WERI-Rb-1 (cell line): ENCODE results near the gene NLRP1.

Experiments
- DNase-seq: peaks from one replicate; pipeline ENCODE4 v3.0.0-alpha.2; 2020
- H3K27ac ChIP-seq: fragments of 250-450 bp; sonication (Bioruptor Pico); 2 replicates; pipeline ENCODE4 v1.5.1; 2020; ENCODE audit warnings: mild to moderate bottlenecking, moderate library complexity
- H3K27me3 ChIP-seq: fragments of 250-450 bp; sonication (Bioruptor Pico); 2 replicates; pipeline ENCODE4 v1.5.1; 2021; ENCODE audit warnings: mild to moderate bottlenecking, low read depth, moderate library complexity; ENCODE audit not compliant: insufficient read depth, severe bottlenecking
- H3K36me3 ChIP-seq: fragments of 250-450 bp; sonication (Bioruptor Pico); 2 replicates; pipeline ENCODE4 v1.5.1; 2020; ENCODE audit warnings: mild to moderate bottlenecking, moderate library complexity
- H3K4me3 ChIP-seq: 2 replicates; pipeline ENCODE4 v1.5.1; 2011; ENCODE audit warnings: low read depth, mild to moderate bottlenecking, control low read depth, low read length
- H3K9me3 ChIP-seq: fragments of 250-450 bp; sonication (Bioruptor Pico); 2 replicates; pipeline ENCODE4 v1.5.1; 2021; ENCODE audit warnings: mild to moderate bottlenecking, moderate library complexity; ENCODE audit not compliant: severe bottlenecking
- CTCF ChIP-seq: IDR thresholded peaks from 2 replicates; pipeline ENCODE4 v1.5.1; 2011; ENCODE audit warnings: low read depth, mild to moderate bottlenecking, control low read depth, inconsistent platforms, low read length

NLRP1 gene

GRCh38 chr17:5481451-5481850 lies 102.9 kb downstream of the NLRP1 start:
- no peak for TF ChIP-seq CTCF
- Histone ChIP-seq H3K36me3 (peaks cover 86% of the 10 kb centered on the region), H3K4me3 (no peak overlapping the region), H3K27me3 (no peaks in the 10 kb centered on the region), H3K9me3 (no peaks in the 10 kb centered on the region), H3K27ac (no peak overlapping the region)
- no peak for DNase-seq

GRCh38 chr17:5480962-5481361 lies 103.3 kb downstream of the NLRP1 start:
- H3K4me3 ChIP-seq: no peak overlapping the region
- TF ChIP-seq CTCF: no peak
- H3K36me3 ChIP-seq: peaks cover 91% of the 10 kb centered on the region
- no peak for DNase-seq
- H3K9me3 ChIP-seq: no peaks in the 10 kb centered on the region
- no peak overlapping the region for H3K27ac ChIP-seq
- H3K27me3 ChIP-seq: no peaks in the 10 kb centered on the region

GRCh38 chr17:5478992-5479391 lies 105.3 kb downstream of the NLRP1 start:
- H3K27me3 ChIP-seq: no peaks in the 10 kb centered on the region
- peaks cover 93% of the 10 kb centered on the region for H3K36me3 ChIP-seq

GRCh38 chr17:5473906-5474305 lies 110.4 kb downstream of the NLRP1 start:
- DNase-seq: no peak
- Histone ChIP-seq H3K9me3 (no peaks in the 10 kb centered on the region), H3K27ac (no peak overlapping the region), H3K36me3 (peaks cover 59% of the 10 kb centered on the region), H3K27me3 (no peaks in the 10 kb centered on the region), H3K4me3 (no peak overlapping the region)
- TF ChIP-seq CTCF: no peak

More at GRCh38 chr17:5478992-5479391, 105.3 kb downstream of the NLRP1 start:
- DNase-seq: no peak
- no peak for TF ChIP-seq CTCF
- no peaks in the 10 kb centered on the region for H3K9me3 ChIP-seq
- H3K27ac ChIP-seq: no peak overlapping the region
- no peak overlapping the region for H3K4me3 ChIP-seq

- no peaks in the 10 kb centered on the region for H3K9me3 ChIP-seq
- peaks cover 45% of the 10 kb centered on the region for H3K36me3 ChIP-seq
- DNase-seq: no peak
- no peak overlapping the region for H3K4me3 ChIP-seq
- no peak overlapping the region for H3K27ac ChIP-seq
- H3K27me3 ChIP-seq: no peaks in the 10 kb centered on the region
- TF ChIP-seq CTCF: no peak
Measured at GRCh38 chr17:5472511-5472910, 111.8 kb downstream of the NLRP1 start.

GRCh38 chr17:5468075-5468473 lies 116.2 kb downstream of the NLRP1 start:
- Histone ChIP-seq H3K9me3 (no peaks in the 10 kb centered on the region), H3K27me3 (no peaks in the 10 kb centered on the region), H3K36me3 (peaks cover 27% of the 10 kb centered on the region), H3K4me3 (peak overlapping the region; percentile 97), H3K27ac (peak overlapping the region; percentile 74)
- no peak for TF ChIP-seq CTCF
- DNase-seq: peak; percentile 12
